Type B pancreatic cell (in vitro differentiated cells): ENCODE results near the gene RASGEF1B. TPM values are rescaled to one million over a fixed set of nuclear protein-coding genes. Genes with fewer than 3 reads are reported as not detected.
"Not testable (repeated sequence)": the region's sequence is repeated elsewhere in the genome, so short reads cannot be mapped to it uniquely, and the experiment has no call there.

ENCODE experiments used
- DNase-seq: peaks from one replicate; pipeline ENCODE4 v3.0.0; 2021; ENCODE audit warnings: mixed read lengths; ENCODE audit not compliant: unreplicated experiment; ENCODE audit errors: extremely low spot score
- H3K27ac Mint-ChIP-seq: 2 replicates; pipeline ENCODE4 v1.8.0; 2021; ENCODE audit warnings: mild to moderate bottlenecking, mixed read lengths
- H3K27me3 Mint-ChIP-seq: 2 replicates; pipeline ENCODE4 v1.8.0; 2021; ENCODE audit warnings: mixed read lengths
- H3K36me3 Mint-ChIP-seq: 2 replicates; pipeline ENCODE4 v1.8.0; 2021; ENCODE audit warnings: mixed read lengths
- H3K4me1 Mint-ChIP-seq: one replicate; pipeline ENCODE4 v1.8.0; 2021; ENCODE audit warnings: mixed read lengths; ENCODE audit not compliant: unreplicated experiment
- H3K4me3 Mint-ChIP-seq: 2 replicates; pipeline ENCODE4 v1.8.0; 2021; ENCODE audit warnings: mild to moderate bottlenecking, mixed read lengths
- H3K9me3 Mint-ChIP-seq: 2 replicates; pipeline ENCODE4 v1.8.0; 2021; ENCODE audit warnings: mixed read lengths
- total RNA-seq: library from RNA; stranded (reverse); gene quantifications from 2 replicates; pipeline ENCODE4 v1.2.1, GENCODE V29; 2021; ENCODE audit warnings: low replicate concordance
- TF ChIP-seq, protein P1 (sequence below): fragments of 200-600 bp; sonication (generic); conservative IDR thresholded peaks from 2 replicates; pipeline ENCODE4 v1.5.0; 2021; ENCODE audit warnings: antibody characterized with exemption, mild to moderate bottlenecking

RASGEF1B gene
- total RNA-seq, 1 donor from 2014 or later, result 11.0 TPM

- DNase-seq, result no peak
- Mint-ChIP-seq H3K4me1 (peaks cover 7% of the 10 kb centered on the region), H3K9me3 (peaks cover 16% of the 10 kb centered on the region), H3K27ac (no peak overlapping the region), H3K4me3 (no peak overlapping the region), H3K36me3 (peaks cover 4% of the 10 kb centered on the region), H3K27me3 (no peaks in the 10 kb centered on the region)
- TF ChIP-seq, protein P1, sequence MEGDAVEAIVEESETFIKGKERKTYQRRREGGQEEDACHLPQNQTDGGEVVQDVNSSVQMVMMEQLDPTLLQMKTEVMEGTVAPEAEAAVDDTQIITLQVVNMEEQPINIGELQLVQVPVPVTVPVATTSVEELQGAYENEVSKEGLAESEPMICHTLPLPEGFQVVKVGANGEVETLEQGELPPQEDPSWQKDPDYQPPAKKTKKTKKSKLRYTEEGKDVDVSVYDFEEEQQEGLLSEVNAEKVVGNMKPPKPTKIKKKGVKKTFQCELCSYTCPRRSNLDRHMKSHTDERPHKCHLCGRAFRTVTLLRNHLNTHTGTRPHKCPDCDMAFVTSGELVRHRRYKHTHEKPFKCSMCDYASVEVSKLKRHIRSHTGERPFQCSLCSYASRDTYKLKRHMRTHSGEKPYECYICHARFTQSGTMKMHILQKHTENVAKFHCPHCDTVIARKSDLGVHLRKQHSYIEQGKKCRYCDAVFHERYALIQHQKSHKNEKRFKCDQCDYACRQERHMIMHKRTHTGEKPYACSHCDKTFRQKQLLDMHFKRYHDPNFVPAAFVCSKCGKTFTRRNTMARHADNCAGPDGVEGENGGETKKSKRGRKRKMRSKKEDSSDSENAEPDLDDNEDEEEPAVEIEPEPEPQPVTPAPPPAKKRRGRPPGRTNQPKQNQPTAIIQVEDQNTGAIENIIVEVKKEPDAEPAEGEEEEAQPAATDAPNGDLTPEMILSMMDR, result no peak
Measured at GRCh38 chr4:81490403-81491160, 18.9 kb upstream of the RASGEF1B start.

DNA sequence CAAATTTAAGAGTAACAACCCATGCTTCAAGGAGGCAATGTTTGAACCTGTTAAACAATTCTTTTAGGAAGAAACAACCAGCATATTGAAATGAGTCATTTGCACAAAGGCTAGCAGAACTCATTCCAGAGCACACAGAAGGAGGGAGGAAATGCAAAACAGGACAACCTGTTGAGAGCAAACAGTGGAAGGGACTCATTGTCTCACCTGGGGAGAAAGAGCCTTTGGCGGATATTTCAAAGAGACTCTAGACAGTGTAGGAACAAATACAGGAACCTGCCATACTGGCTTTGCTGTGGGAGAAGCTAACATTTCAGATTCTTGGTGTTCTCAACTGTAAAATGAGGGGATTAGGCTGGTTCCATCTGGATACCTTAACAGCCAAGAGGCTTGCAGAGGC lies 14.8 kb upstream of the RASGEF1B start:
- no peak for DNase-seq

GRCh38 chr4:81485310-81485980 lies 13.7 kb upstream of the RASGEF1B start:
- Mint-ChIP-seq H3K36me3 (no peaks in the 10 kb centered on the region), H3K27me3 (no peaks in the 10 kb centered on the region), H3K27ac (no peak overlapping the region), H3K4me1 (peaks cover 6% of the 10 kb centered on the region), H3K9me3 (no peaks in the 10 kb centered on the region), H3K4me3 (no peak overlapping the region)
- DNase-seq, result no peak
- TF ChIP-seq, protein P1, result no peak

More for the DNA sequence above, 14.8 kb upstream of the RASGEF1B start:
- H3K4me3 Mint-ChIP-seq, result no peak overlapping the region
- no peak overlapping the region for H3K27ac Mint-ChIP-seq
- no peaks in the 10 kb centered on the region for H3K27me3 Mint-ChIP-seq
- H3K36me3 Mint-ChIP-seq, result no peaks in the 10 kb centered on the region
- TF ChIP-seq, protein P1, result no peak
- peaks cover 6% of the 10 kb centered on the region for H3K4me1 Mint-ChIP-seq
- no peaks in the 10 kb centered on the region for H3K9me3 Mint-ChIP-seq

DNA sequence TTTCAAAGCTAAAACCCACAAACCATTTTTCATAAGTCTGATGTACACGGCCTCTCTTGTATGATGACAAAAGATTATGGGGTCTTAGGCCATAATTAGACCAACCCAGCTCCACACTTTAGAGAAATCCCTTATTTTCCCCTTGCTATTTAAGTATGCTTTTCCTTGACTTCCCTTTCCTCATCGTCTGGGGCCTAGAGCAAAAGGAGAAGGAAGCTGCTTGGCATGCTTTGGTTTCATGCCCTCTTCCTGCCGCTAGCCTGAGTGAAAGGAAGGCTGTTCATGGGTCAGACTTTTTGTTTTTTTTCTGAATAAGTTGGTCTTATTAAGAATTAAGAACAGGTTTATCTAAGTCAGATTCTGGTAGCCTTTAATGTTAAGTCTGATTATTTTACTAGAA lies 10.6 kb upstream of the RASGEF1B start:
- H3K4me1 Mint-ChIP-seq, result peaks cover 6% of the 10 kb centered on the region
- TF ChIP-seq, protein P1, result no peak
- DNase-seq, result no peak
- H3K27me3 Mint-ChIP-seq, result peaks cover 8% of the 10 kb centered on the region
- no peak overlapping the region for H3K27ac Mint-ChIP-seq
- no peaks in the 10 kb centered on the region for H3K9me3 Mint-ChIP-seq
- no peaks in the 10 kb centered on the region for H3K36me3 Mint-ChIP-seq
- no peak overlapping the region for H3K4me3 Mint-ChIP-seq

DNA sequence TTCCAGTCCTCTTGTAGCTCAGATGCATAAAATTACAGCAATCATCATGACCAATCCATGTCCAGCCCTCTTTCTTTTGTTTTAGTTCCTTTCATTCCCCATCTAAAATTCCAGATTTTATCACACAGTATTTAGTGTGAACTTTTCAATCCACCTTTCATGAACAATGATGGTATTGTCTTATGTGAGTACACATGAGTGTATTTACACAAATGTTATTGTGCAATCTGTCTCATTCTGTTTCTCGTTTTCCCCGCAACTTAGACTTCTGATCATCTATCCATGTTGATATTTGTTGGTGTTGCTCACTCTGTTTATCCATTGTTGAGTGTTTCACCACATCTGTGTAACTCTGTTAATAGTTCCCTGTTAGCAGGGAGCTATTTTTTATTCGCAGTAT lies 9.4 kb upstream of the RASGEF1B start:
- Mint-ChIP-seq H3K27me3 (peaks cover 13% of the 10 kb centered on the region), H3K9me3 (no peaks in the 10 kb centered on the region), H3K4me3 (no peak overlapping the region)

GRCh38 chr4:81479573-81479972 lies 7.9 kb upstream of the RASGEF1B start:
- peaks cover 22% of the 10 kb centered on the region for H3K27me3 Mint-ChIP-seq
- H3K9me3 Mint-ChIP-seq, H3K36me3 Mint-ChIP-seq, H3K27ac Mint-ChIP-seq, H3K4me3 Mint-ChIP-seq, DNase-seq, H3K4me1 Mint-ChIP-seq: not testable (repeated sequence)

More for the DNA sequence above, 9.4 kb upstream of the RASGEF1B start:
- TF ChIP-seq, protein P1, result no peak
- H3K36me3 Mint-ChIP-seq, result no peaks in the 10 kb centered on the region
- no peak for DNase-seq
- H3K4me1 Mint-ChIP-seq, result peaks cover 6% of the 10 kb centered on the region
- no peak overlapping the region for H3K27ac Mint-ChIP-seq

DNA sequence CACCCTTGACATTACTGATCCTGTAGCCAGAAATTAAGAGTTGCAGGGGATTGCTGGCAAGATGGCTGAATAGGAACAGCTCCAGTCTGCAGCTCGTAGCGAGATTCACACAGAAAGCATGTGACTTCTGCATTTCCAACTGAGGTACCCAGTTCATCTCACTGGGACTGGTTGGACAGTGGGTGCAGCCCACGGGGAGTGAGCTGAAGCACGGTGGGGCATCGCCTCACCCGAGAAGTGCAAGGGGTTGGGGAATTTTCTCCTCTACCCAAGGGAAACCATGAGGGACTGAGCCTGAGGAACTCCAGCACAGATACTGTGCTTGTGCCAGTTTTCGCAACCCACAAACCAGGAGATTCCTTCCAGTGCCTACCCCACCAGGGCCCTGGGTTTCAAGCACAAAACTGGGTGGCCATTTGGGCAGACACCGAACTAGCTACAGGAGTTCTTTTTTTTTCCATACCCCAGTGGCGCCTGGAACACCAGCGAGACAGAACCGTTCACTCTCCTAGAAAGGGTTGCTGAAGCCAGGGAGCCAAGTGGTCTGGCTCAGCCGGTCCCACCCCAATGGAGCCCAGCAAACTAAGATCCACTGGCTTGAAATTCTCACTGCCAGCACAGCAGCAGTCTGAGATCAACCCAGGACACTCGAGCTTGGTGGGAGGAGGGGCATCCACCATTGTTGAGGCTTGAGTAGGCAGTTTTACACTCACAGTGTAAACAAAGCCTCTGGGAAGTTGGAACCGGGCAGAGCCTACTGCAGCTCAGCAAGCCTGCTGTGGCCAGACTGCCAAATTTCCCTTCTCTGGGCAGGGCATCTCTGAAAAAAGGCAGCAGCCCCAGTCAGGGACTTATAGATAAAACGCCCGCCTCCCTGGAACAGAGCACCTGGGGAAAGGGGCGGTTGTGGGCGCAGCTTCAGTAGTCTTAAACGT lies 1.9 kb upstream of the RASGEF1B start:
- H3K36me3 Mint-ChIP-seq, H3K4me3 Mint-ChIP-seq, H3K9me3 Mint-ChIP-seq, DNase-seq: not testable (repeated sequence)
- Mint-ChIP-seq H3K27ac (peak overlapping the region; percentile 61), H3K4me1 (peaks cover 16% of the 10 kb centered on the region), H3K27me3 (peaks cover 30% of the 10 kb centered on the region)
